ENCODE measurements around the gene TERT.

TERT gene

GRCh38 chr5:1259806-1260480 lies 34.9 kb downstream of the TERT start:
- no peak for DNase-seq (ENCODE audit: low read depth in 2 of 2)

- DNase-seq (ENCODE audit: low read depth in 2 of 2), result no peak
These were observed 37.0 kb downstream of the TERT start for GRCh38 chr5:1257841-1258240.

- no peak for DNase-seq (ENCODE audit: low read depth in 2 of 2)
These were observed 37.5 kb downstream of the TERT start for GRCh38 chr5:1257363-1257762.

GRCh38 chr5:1256776-1257175 lies 38.1 kb downstream of the TERT start:
- no peak for DNase-seq (ENCODE audit: low read depth in 2 of 2)

- DNase-seq (ENCODE audit: low read depth in 2 of 2), result peak; percentile 8 to 9
These were observed 39.7 kb downstream of the TERT start for GRCh38 chr5:1255081-1255561.

- DNase-seq (ENCODE audit: low read depth in 2 of 2), result no peak
These were observed 40.7 kb downstream of the TERT start for GRCh38 chr5:1254196-1254595.

GRCh38 chr5:1253456-1254105 lies 41.3 kb downstream of the TERT start:
- DNase-seq (ENCODE audit: low read depth in 2 of 2), result no peak

GRCh38 chr5:1252681-1253080 lies 42.2 kb downstream of the TERT start:
- DNase-seq (ENCODE audit: low read depth in 2 of 2), result no peak

- DNase-seq (ENCODE audit: low read depth in 2 of 2), result no peak
These were observed 42.9 kb downstream of the TERT start for GRCh38 chr5:1251678-1252580.

GRCh38 chr5:1249366-1250280 lies 45.2 kb downstream of the TERT start:
- DNase-seq (ENCODE audit: low read depth in 2 of 2), result no peak

- DNase-seq (ENCODE audit: low read depth in 2 of 2), result no peak
These were observed 47.1 kb downstream of the TERT start for GRCh38 chr5:1247811-1248210.

- no peak for DNase-seq (ENCODE audit: low read depth in 2 of 2)
These were observed 48.0 kb downstream of the TERT start for GRCh38 chr5:1246711-1247431.

GRCh38 chr5:1245905-1246576 lies 48.8 kb downstream of the TERT start:
- DNase-seq (ENCODE audit: low read depth in 2 of 2), result no peak

GRCh38 chr5:1244976-1245375 lies 49.9 kb downstream of the TERT start:
- DNase-seq (ENCODE audit: low read depth in 2 of 2), result no peak

GRCh38 chr5:1244255-1244654 lies 50.6 kb downstream of the TERT start:
- DNase-seq (ENCODE audit: low read depth in 2 of 2), result no peak

- DNase-seq (ENCODE audit: low read depth in 2 of 2), result no peak
These were observed 51.3 kb downstream of the TERT start for GRCh38 chr5:1243487-1244130.

- DNase-seq (ENCODE audit: low read depth in 2 of 2), result no peak
These were observed 52.0 kb downstream of the TERT start for GRCh38 chr5:1242733-1243486.

GRCh38 chr5:1241509-1242080 lies 53.3 kb downstream of the TERT start:
- DNase-seq (ENCODE audit: low read depth in 2 of 2), result no peak
